ENCODE data around the gene GNA14. TPM values are rescaled to one million over a fixed set of nuclear protein-coding genes. Genes with fewer than 3 reads are reported as not detected.

The GNA14 gene
- total and polyA plus RNA-seq, 2 of the 8 experiments (the other 6 are each of a cell fraction or from before 2014, with no cell fraction given): 3.4 to 6.3 TPM

- no peaks in the 10 kb centered on the region for H3K36me3 ChIP-seq (ENCODE audit: control insufficient read depth in 2 of 4, insufficient read depth in 4 of 4, low read length in 3 of 4)
- no peak overlapping the region for H3K14ac ChIP-seq (ENCODE audit: insufficient read length)
- no peak overlapping the region for H3K27ac ChIP-seq (ENCODE audit: low read depth, low read length)
- no peaks in the 10 kb centered on the region for H3K79me1 ChIP-seq (ENCODE audit: low read depth, low read length)
- H2AFZ ChIP-seq (ENCODE audit: low read length): no peak overlapping the region
- H3K9ac ChIP-seq (replicated peaks in 1 of 4; ENCODE audit: extremely low read depth in 1 of 4, low read depth in 3 of 4, low read length in 3 of 4): no peak overlapping the region
- H4K8ac ChIP-seq (ENCODE audit: extremely low read depth, insufficient read depth, low read length): no peak overlapping the region
- H3K23me2 ChIP-seq (ENCODE audit: low read depth, low read length): no peaks in the 10 kb centered on the region
- no peak overlapping the region for H2BK12ac ChIP-seq (ENCODE audit: low read depth, low read length)
- 88% methylated on average over 1 of the region's 1 CpG; no CpG with 5 or more reads in 1 of the 2 experiments for WGBS, 2 experiments (ENCODE audit: extremely low coverage in 1 of 2, insufficient coverage in 1 of 2, insufficient read length in 1 of 2, insufficient replicate concordance in 2 of 2, low coverage in 1 of 2, low lambda C conversion rate in 2 of 2, missing lambda C conversion rate in 1 of 2)
- POLR2A ChIA-PET (ENCODE audit: partially characterized antibody): no interaction called here
- H3K4me2 ChIP-seq (ENCODE audit: insufficient read depth in 1 of 2, low read depth in 2 of 2, low read length in 2 of 2): no peak overlapping the region
- H4K5ac ChIP-seq (ENCODE audit: insufficient read length, low read depth, low read length): no peak overlapping the region
- H2AK5ac ChIP-seq (ENCODE audit: low read depth, low read length): no peak overlapping the region
- CTCF ChIA-PET (ENCODE audit: partially characterized antibody): interaction anchor here (1.0 kb wide), 1 partner anchor 59 kb away, joined by 3 read pairs; no protein-coding TSS in a partner anchor
- FAIRE-seq (no peak), DNase-seq (ENCODE audit: low read depth in 1 of 2, low spot score in 2 of 2) (no peak)
- no peaks in the 10 kb centered on the region for H3K4me1 ChIP-seq (replicated peaks in 1 of 4; ENCODE audit: control insufficient read depth in 3 of 4, insufficient read depth in 4 of 4, low read length in 3 of 4)
- no peak overlapping the region for H3K4ac ChIP-seq (replicated peaks; ENCODE audit: insufficient read length, low read depth, low read length)
- no peak overlapping the region for H3K23ac ChIP-seq (ENCODE audit: insufficient read length)
- no peak overlapping the region for H3K18ac ChIP-seq (ENCODE audit: extremely low read depth, low read length)
- no peaks in the 10 kb centered on the region for H3K9me3 ChIP-seq (ENCODE audit: insufficient read depth in 2 of 2, low read depth in 1 of 2, low read length in 1 of 2)
- no peaks in the 10 kb centered on the region for H3K27me3 ChIP-seq (replicated peaks in 1 of 4; ENCODE audit: control insufficient read depth in 3 of 4, extremely low read depth in 1 of 4, insufficient read depth in 3 of 4, low read length in 3 of 4)
- no peaks in the 10 kb centered on the region for H3K79me2 ChIP-seq (ENCODE audit: control insufficient read depth in 1 of 2, insufficient read depth in 2 of 2, low read length in 2 of 2)
- no peaks in the 10 kb centered on the region for H4K20me1 ChIP-seq (replicated peaks in 1 of 2; ENCODE audit: control insufficient read depth in 1 of 2, insufficient read depth in 2 of 2, low read length in 2 of 2)
- no peak overlapping the region for H3K4me3 ChIP-seq (ENCODE audit: extremely low read depth in 1 of 4, insufficient read depth in 2 of 4, low read depth in 3 of 4, low read length in 4 of 4)
- no peak overlapping the region for H2BK20ac ChIP-seq (ENCODE audit: low read length)
- H2BK5ac ChIP-seq (ENCODE audit: low read depth, low read length): no peak overlapping the region
- no peak overlapping the region for H3K56ac ChIP-seq (replicated peaks; ENCODE audit: insufficient read length, low read depth, low read length)
- H2BK120ac ChIP-seq (replicated peaks; ENCODE audit: low read depth, low read length): no peak overlapping the region
- no peak overlapping the region for H2BK15ac ChIP-seq (ENCODE audit: low read length)
- H4K91ac ChIP-seq (replicated peaks; ENCODE audit: insufficient read length, low read length): no peak overlapping the region
- TF ChIP-seq NRF1 (IDR thresholded peaks at IDR 0.05; ENCODE audit: low read depth, low read length) (no peak), RNF2 (IDR thresholded peaks at IDR 0.05; ENCODE audit: borderline replicate concordance, low read depth, low read length, missing control alignments, poor library complexity, severe bottlenecking) (no peak), HDAC6 (IDR thresholded peaks at IDR 0.05; ENCODE audit: low read depth, low read length) (no peak)
Observed at GRCh38 chr9:77563174-77563573, 84.9 kb downstream of the GNA14 start.

Measured in H1 (cell line).